Parathyroid adenoma (tissue), 2 donors: ENCODE measurements around the gene FANCC.
"Not testable (repeated sequence)": the region's sequence is repeated elsewhere in the genome, so short reads cannot be mapped to it uniquely, and the experiment has no call there.

Experiments
- H2AFZ ChIP-seq: fragments of 300-600 bp; sonication (generic); one replicate; pipeline ENCODE4 v1.7.0; 2017; ENCODE audit warnings: antibody characterized with exemption, mild to moderate bottlenecking
- H3K27ac ChIP-seq: fragments of 300-600 bp; sonication (generic); one replicate; pipeline ENCODE4 v1.7.0; 2017
- H3K27me3 ChIP-seq: fragments of 300-600 bp; sonication (generic); one replicate; pipeline ENCODE4 v1.7.0; 2017; ENCODE audit warnings: low read length; ENCODE audit not compliant: control insufficient read depth, insufficient read depth
- H3K36me3 ChIP-seq: fragments of 300-600 bp; sonication (generic); one replicate; pipeline ENCODE4 v1.7.0; 2017; ENCODE audit warnings: low read length; ENCODE audit not compliant: control insufficient read depth, insufficient read depth
- H3K4me1 ChIP-seq: fragments of 300-600 bp; sonication (generic); one replicate; pipeline ENCODE4 v1.7.0; 2017; ENCODE audit warnings: control low read depth
- H3K4me2 ChIP-seq: fragments of 300-600 bp; sonication (generic); one replicate; pipeline ENCODE4 v1.7.0; 2017; ENCODE audit warnings: low read length
- H3K4me3 ChIP-seq: fragments of 300-600 bp; sonication (generic); one replicate; pipeline ENCODE4 v1.7.0; 2017; ENCODE audit warnings: low read depth, low read length
- H3K79me2 ChIP-seq: fragments of 300-600 bp; sonication (generic); one replicate; pipeline ENCODE4 v1.7.0; 2017; ENCODE audit warnings: control low read depth
- H3K9ac ChIP-seq: fragments of 300-600 bp; sonication (generic); one replicate; pipeline ENCODE4 v1.7.0; 2017; ENCODE audit warnings: mild to moderate bottlenecking
- H3K9me3 ChIP-seq: fragments of 300-600 bp; sonication (generic); one replicate; pipeline ENCODE4 v1.7.0; 2017; ENCODE audit warnings: low read length; ENCODE audit not compliant: control insufficient read depth
- TF ChIP-seq, protein P1 (sequence below): fragments of 300-600 bp; sonication (generic); IDR thresholded peaks from one replicate; pipeline ENCODE4 v1.7.0; 2017; ENCODE audit warnings: antibody characterized with exemption, mild to moderate bottlenecking
- donor health status: primary hyperparathyroidism.

FANCC gene

DNA sequence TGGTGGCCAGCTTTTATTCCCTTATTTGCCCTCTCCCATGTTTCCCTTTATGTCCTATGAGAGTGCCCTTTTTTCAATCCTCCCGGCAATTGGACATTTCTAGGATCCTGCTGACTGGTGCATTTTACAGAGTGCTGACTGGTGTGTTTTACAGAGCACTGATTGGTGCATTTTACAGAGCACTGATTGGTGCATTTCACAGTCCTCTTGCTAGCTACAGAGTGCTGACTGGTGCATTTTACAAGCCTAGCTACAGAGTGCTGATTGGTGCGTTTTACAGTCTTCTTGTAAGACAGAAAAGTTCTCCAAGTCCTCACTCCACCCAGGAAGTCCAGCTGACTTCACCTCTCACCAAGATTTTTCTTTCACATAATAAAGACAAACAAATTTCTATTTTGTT is 15.4 kb upstream of the FANCC start:
- no peak overlapping the region for H3K27ac ChIP-seq
- H3K4me1 ChIP-seq = no peaks in the 10 kb centered on the region
- no peak overlapping the region for H2AFZ ChIP-seq
- H3K9me3 ChIP-seq = no peaks in the 10 kb centered on the region
- no peak overlapping the region for H3K9ac ChIP-seq
- H3K36me3 ChIP-seq = no peaks in the 10 kb centered on the region
- no peak overlapping the region for H3K4me2 ChIP-seq
- TF ChIP-seq, protein P1, sequence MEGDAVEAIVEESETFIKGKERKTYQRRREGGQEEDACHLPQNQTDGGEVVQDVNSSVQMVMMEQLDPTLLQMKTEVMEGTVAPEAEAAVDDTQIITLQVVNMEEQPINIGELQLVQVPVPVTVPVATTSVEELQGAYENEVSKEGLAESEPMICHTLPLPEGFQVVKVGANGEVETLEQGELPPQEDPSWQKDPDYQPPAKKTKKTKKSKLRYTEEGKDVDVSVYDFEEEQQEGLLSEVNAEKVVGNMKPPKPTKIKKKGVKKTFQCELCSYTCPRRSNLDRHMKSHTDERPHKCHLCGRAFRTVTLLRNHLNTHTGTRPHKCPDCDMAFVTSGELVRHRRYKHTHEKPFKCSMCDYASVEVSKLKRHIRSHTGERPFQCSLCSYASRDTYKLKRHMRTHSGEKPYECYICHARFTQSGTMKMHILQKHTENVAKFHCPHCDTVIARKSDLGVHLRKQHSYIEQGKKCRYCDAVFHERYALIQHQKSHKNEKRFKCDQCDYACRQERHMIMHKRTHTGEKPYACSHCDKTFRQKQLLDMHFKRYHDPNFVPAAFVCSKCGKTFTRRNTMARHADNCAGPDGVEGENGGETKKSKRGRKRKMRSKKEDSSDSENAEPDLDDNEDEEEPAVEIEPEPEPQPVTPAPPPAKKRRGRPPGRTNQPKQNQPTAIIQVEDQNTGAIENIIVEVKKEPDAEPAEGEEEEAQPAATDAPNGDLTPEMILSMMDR = no peak
- no peaks in the 10 kb centered on the region for H3K79me2 ChIP-seq
- no peak overlapping the region for H3K4me3 ChIP-seq
- no peaks in the 10 kb centered on the region for H3K27me3 ChIP-seq

DNA sequence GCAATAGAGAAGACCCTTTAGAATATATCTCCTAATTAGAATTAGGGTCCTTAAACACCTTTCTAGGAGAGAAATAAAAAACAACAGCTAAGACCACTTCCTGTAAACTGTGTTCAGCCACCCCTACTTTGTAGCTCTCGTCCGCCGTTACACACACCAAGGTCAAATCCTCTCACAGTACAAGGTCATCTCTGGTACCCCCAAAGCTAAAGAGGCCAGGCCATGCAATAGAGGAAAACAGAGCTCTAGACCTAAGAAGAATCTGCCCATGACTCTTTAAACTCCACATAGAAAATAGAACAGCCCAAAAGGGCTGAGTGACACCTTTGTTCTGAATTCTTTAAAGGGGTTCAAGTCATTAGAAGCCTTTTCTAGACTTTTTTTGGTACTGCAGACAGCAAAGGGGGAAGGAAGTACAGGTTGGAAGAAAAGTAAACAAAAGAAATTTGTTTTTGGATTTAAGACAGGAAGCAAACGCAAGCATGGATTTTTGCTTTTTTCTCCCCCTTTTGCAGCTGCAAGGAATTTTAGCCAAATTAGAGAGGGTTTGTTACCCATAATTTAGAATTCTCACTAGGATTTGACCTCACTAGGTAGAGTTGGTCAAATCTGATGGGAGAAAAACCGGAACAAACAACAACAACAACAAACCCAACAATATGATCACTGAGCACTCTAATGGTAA is 13.4 kb upstream of the FANCC start:
- TF ChIP-seq, protein P1 = no peak
- Histone ChIP-seq H3K4me3 (no peak overlapping the region), H3K9ac (no peak overlapping the region), H3K27me3 (no peaks in the 10 kb centered on the region), H3K4me2 (no peak overlapping the region), H3K9me3 (no peaks in the 10 kb centered on the region), H3K79me2 (no peaks in the 10 kb centered on the region), H2AFZ (no peak overlapping the region), H3K27ac (no peak overlapping the region), H3K4me1 (no peaks in the 10 kb centered on the region), H3K36me3 (no peaks in the 10 kb centered on the region)

DNA sequence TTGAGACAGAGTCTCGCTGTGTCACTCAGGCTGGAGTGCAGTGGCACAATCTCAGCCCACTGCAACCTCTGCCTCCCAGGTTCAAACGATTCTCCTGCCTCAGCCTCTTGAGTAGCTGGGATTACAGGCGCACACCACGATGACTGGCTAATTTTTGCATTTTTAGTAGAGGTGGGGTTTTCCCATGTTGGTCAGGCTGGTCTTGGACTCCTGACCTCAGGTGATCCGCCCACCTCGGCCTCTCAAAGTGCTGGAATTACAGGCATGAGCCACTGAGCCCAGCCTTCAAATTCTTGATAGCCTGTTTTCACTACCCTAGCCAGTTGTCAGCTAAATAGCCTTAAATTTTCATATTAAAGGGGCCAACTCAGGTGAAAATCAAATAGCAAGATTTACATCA is 11.6 kb upstream of the FANCC start:
- not testable (repeated sequence) for H3K4me1 ChIP-seq, H3K27me3 ChIP-seq, H3K27ac ChIP-seq, H3K9ac ChIP-seq, H2AFZ ChIP-seq, H3K79me2 ChIP-seq, H3K9me3 ChIP-seq, H3K36me3 ChIP-seq, H3K4me2 ChIP-seq, H3K4me3 ChIP-seq

DNA sequence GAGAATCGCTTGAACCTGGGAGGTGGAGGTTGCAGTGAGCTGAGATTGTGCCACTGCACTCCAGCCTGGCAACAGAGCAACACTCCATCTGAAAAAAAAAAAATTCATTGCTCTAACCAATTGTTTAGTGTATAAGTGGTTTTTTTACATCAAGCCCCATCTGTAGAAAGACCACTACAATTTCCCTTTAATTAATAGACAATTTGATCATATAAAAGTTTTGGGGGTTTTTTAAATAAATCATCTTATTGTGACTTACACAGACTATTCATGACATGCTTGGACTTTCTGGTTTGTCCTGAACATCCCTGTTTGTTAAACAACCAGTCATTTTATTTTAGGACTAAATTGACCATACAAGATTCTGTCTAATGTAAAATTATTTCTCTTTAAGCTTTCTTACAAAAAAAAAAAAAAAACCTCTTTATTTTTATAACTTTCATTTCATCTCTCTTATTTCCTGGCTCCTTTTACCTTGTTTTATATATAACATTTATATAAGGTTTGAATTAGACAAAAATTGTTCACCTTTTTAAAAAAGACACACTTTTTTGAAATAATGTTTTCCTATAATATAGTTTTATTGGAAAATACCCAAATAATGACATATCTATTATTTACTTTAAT is 9.8 kb upstream of the FANCC start:
- no peaks in the 10 kb centered on the region for H3K9me3 ChIP-seq

DNA sequence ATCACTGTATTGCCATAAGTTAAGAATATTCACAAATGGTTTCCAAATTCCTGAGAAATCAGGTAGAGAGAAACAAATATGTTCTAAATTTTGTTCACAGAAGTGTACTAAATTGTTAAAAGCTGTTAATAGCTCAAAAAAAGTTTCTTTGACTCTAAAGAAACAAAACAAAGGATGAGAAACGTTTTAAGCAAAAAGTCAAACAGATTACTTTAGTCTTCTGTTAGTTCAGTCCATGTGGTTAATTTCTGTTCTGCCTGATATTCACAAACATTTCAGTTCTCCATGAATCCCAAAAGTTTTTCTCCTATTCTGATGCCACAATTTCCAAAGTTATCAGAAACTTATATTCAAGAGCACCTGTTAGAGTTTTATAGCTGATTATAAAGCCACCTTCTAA is 7.7 kb upstream of the FANCC start:
- no peaks in the 10 kb centered on the region for H3K27me3 ChIP-seq
- H3K79me2 ChIP-seq = no peaks in the 10 kb centered on the region
- no peak overlapping the region for H3K4me3 ChIP-seq
- H3K4me1 ChIP-seq = no peaks in the 10 kb centered on the region
- TF ChIP-seq, protein P1 = no peak
- no peak overlapping the region for H3K4me2 ChIP-seq
- H3K36me3 ChIP-seq = no peaks in the 10 kb centered on the region
- no peak overlapping the region for H3K9ac ChIP-seq
- no peak overlapping the region for H3K27ac ChIP-seq
- no peaks in the 10 kb centered on the region for H3K9me3 ChIP-seq
- no peak overlapping the region for H2AFZ ChIP-seq

More for the DNA sequence above, 9.8 kb upstream of the FANCC start:
- H3K36me3 ChIP-seq = no peaks in the 10 kb centered on the region
- H3K79me2 ChIP-seq = no peaks in the 10 kb centered on the region
- H3K4me2 ChIP-seq = no peak overlapping the region
- H3K27me3 ChIP-seq = no peaks in the 10 kb centered on the region
- TF ChIP-seq, protein P1 = no peak
- H2AFZ ChIP-seq = no peak overlapping the region
- H3K4me3 ChIP-seq = no peak overlapping the region
- H3K4me1 ChIP-seq = no peaks in the 10 kb centered on the region
- no peak overlapping the region for H3K9ac ChIP-seq
- H3K27ac ChIP-seq = no peak overlapping the region
